Measurements from ENCODE around the gene NOTUM.

Gene NOTUM

GRCh38 chr17:81907219-81908145, 53.5 kb downstream of the NOTUM start:
- peak; percentile 17 for TF ChIP-seq CTCF (conservative IDR thresholded peaks at IDR 0.05)

GRCh38 chr17:81906476-81907218, 54.3 kb downstream of the NOTUM start:
- 0 out of 2 replicates have a peak, but pooled peaks have one; percentile 10 for TF ChIP-seq CTCF (conservative IDR thresholded peaks at IDR 0.05)
- H3K27ac ChIP-seq, result no peak overlapping the region

More at GRCh38 chr17:81907219-81908145, 53.5 kb downstream of the NOTUM start:
- no peak overlapping the region for H3K27ac ChIP-seq

GRCh38 chr17:81905993-81906392, 55.0 kb downstream of the NOTUM start:
- TF ChIP-seq CTCF (conservative IDR thresholded peaks at IDR 0.05), result no peak
- no peak overlapping the region for H3K27ac ChIP-seq

GRCh38 chr17:81905424-81905875, 55.5 kb downstream of the NOTUM start:
- H3K27ac ChIP-seq, result no peak overlapping the region
- TF ChIP-seq CTCF (conservative IDR thresholded peaks at IDR 0.05), result no peak

GRCh38 chr17:81904600-81905423, 56.2 kb downstream of the NOTUM start:
- H3K27ac ChIP-seq, result no peak overlapping the region
- no peak for TF ChIP-seq CTCF (conservative IDR thresholded peaks at IDR 0.05)

GRCh38 chr17:81903896-81904599, 56.9 kb downstream of the NOTUM start:
- no peak for TF ChIP-seq CTCF (conservative IDR thresholded peaks at IDR 0.05)
- no peak overlapping the region for H3K27ac ChIP-seq

Measured in VCaP (cell line).